ENCODE results near the gene CAMK2G.

DNA sequence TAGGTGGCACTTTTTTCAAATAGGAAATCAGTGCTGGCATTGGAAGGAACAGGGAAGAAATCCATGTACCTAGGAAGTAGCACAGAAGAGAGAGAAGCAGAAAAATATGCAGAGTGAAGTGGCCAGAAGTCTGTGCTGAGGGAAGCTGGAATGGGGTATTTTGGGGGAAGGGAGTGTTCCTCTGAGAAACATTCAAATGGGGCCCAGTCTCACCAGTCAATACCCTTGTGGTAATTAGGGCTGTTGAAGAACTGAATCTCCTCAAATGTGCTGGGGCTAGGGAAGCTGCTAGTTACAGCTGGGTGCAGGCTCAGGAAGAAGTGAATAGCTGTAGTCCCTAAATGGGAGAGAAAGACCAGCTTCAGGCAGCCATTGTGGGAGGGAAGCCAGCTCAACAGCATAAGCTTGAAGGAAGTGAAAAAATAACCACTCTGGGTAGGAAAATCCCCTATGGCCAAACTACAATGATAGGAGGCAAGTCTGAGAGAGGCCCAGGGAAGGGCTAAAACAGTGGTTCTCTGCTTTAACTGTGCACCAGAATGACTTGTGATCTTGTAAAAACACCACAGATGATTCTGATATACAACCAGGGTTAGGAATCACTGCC lies 70.6 kb downstream of the CAMK2G start:
- no peak for TF ChIP-seq EP300 (IDR thresholded peaks at IDR 0.05; ENCODE audit: borderline replicate concordance in 1 of 2, low read depth in 1 of 2, low read length in 1 of 2)
- no peak for TF ChIP-seq JUND (IDR thresholded peaks at IDR 0.05)
- no peak for TF ChIP-seq RAD21 (IDR thresholded peaks at IDR 0.05; ENCODE audit: low read length)
- TF ChIP-seq, protein P1, sequence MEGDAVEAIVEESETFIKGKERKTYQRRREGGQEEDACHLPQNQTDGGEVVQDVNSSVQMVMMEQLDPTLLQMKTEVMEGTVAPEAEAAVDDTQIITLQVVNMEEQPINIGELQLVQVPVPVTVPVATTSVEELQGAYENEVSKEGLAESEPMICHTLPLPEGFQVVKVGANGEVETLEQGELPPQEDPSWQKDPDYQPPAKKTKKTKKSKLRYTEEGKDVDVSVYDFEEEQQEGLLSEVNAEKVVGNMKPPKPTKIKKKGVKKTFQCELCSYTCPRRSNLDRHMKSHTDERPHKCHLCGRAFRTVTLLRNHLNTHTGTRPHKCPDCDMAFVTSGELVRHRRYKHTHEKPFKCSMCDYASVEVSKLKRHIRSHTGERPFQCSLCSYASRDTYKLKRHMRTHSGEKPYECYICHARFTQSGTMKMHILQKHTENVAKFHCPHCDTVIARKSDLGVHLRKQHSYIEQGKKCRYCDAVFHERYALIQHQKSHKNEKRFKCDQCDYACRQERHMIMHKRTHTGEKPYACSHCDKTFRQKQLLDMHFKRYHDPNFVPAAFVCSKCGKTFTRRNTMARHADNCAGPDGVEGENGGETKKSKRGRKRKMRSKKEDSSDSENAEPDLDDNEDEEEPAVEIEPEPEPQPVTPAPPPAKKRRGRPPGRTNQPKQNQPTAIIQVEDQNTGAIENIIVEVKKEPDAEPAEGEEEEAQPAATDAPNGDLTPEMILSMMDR (IDR thresholded peaks at IDR 0.05): no peak
- no peak for TF ChIP-seq SIN3A (IDR thresholded peaks at IDR 0.05; ENCODE audit: borderline replicate concordance, low read depth, low read length)
- no peak for TF ChIP-seq YY1 (IDR thresholded peaks at IDR 0.05; ENCODE audit: low read depth)
- TF ChIP-seq, protein P2, sequence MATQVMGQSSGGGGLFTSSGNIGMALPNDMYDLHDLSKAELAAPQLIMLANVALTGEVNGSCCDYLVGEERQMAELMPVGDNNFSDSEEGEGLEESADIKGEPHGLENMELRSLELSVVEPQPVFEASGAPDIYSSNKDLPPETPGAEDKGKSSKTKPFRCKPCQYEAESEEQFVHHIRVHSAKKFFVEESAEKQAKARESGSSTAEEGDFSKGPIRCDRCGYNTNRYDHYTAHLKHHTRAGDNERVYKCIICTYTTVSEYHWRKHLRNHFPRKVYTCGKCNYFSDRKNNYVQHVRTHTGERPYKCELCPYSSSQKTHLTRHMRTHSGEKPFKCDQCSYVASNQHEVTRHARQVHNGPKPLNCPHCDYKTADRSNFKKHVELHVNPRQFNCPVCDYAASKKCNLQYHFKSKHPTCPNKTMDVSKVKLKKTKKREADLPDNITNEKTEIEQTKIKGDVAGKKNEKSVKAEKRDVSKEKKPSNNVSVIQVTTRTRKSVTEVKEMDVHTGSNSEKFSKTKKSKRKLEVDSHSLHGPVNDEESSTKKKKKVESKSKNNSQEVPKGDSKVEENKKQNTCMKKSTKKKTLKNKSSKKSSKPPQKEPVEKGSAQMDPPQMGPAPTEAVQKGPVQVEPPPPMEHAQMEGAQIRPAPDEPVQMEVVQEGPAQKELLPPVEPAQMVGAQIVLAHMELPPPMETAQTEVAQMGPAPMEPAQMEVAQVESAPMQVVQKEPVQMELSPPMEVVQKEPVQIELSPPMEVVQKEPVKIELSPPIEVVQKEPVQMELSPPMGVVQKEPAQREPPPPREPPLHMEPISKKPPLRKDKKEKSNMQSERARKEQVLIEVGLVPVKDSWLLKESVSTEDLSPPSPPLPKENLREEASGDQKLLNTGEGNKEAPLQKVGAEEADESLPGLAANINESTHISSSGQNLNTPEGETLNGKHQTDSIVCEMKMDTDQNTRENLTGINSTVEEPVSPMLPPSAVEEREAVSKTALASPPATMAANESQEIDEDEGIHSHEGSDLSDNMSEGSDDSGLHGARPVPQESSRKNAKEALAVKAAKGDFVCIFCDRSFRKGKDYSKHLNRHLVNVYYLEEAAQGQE (IDR thresholded peaks at IDR 0.05; ENCODE audit: low read depth, low read length): no peak
- TF ChIP-seq FOXM1 (IDR thresholded peaks at IDR 0.05; ENCODE audit: low read depth): no peak
- no peak for TF ChIP-seq GATA2 (CRISPR knock-in tag; IDR thresholded peaks at IDR 0.05)
